SK-MEL-5 (cell line): ENCODE data around the gene PEBP1. TPM values are rescaled to one million over a fixed set of nuclear protein-coding genes. Genes with fewer than 3 reads are reported as not detected.
A peak's percentile ranks its signal among the peaks of the same experiment; 100 is the strongest.
"Not testable (repeated sequence)": the region's sequence is repeated elsewhere in the genome, so short reads cannot be mapped to it uniquely, and the experiment has no call there.

Experiments
- DNase-seq: peaks from one replicate; pipeline ENCODE4 v3.0.0-alpha.2; 2016; ENCODE audit warnings: low read depth, low spot score
- in situ Hi-C: cut with HindIII; loops from 2 replicates; pipeline ENCODE4 v1.10.0; 2016; ENCODE audit warnings: low sequenced_read_pairs, high pct_unique_total_duplicates, low pct_unique_long_range_greater_than_20kb
- total RNA-seq: library from RNA; depleted of rRNA; stranded (reverse); fragments of >200 nt; shearing (Covaris generic); gene quantifications from 2 replicates; pipeline ENCODE4 v1.2.3, GENCODE V29; 2014

The PEBP1 gene
- total RNA-seq, 1 experiment from 2014 or later = 576 TPM

GRCh38 chr12:118125743-118126118 lies 10.2 kb upstream of the PEBP1 start:
- no peak for DNase-seq
- in situ Hi-C loops = no loop called here

GRCh38 chr12:118126119-118126757 lies 9.7 kb upstream of the PEBP1 start:
- in situ Hi-C loops = no loop called here

DNA sequence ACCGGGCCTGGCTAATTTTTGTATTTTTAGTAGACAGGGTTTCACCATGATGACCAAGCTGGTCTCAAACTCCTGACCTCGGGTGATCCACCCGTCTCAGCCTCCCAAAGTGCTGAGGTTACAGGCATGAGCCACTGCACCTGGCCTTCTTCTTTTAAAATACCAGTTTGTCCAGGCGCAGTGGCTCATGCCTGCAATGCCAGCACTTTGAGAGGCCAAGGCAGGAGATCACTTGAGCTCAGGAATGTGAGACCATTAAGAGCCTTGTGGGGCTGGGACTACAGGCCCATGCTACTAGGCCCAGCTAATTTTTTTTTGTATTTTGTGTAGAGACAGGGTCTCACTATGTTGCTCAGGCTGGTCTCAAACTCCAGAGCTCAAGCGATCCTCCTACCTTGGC lies 8.1 kb upstream of the PEBP1 start:
- in situ Hi-C loops = no loop called here
- no peak for DNase-seq

More at GRCh38 chr12:118126119-118126757, 9.7 kb upstream of the PEBP1 start:
- DNase-seq = no peak

GRCh38 chr12:118129436-118129835 lies 6.5 kb upstream of the PEBP1 start:
- DNase-seq, in situ Hi-C loops: not testable (repeated sequence)

- DNase-seq = peak; percentile 44
- in situ Hi-C loops = no loop called here
These were observed 657 bp downstream of the PEBP1 start for GRCh38 chr12:118136559-118137003.

- in situ Hi-C loops = no loop called here
These were observed 1.3 kb downstream of the PEBP1 start for GRCh38 chr12:118137148-118137678.

GRCh38 chr12:118140825-118141224 lies 4.9 kb downstream of the PEBP1 start:
- no peak for DNase-seq
- in situ Hi-C loops = no loop called here

More at GRCh38 chr12:118137148-118137678, 1.3 kb downstream of the PEBP1 start:
- no peak for DNase-seq

DNA sequence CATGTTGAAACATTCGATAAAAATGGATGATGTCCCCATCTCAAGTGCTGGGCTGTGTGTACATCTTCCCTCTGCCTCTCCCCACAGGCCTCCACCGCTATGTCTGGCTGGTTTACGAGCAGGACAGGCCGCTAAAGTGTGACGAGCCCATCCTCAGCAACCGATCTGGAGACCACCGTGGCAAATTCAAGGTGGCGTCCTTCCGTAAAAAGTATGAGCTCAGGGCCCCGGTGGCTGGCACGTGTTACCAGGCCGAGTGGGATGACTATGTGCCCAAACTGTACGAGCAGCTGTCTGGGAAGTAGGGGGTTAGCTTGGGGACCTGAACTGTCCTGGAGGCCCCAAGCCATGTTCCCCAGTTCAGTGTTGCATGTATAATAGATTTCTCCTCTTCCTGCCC lies 8.6 kb downstream of the PEBP1 start:
- DNase-seq = no peak
- in situ Hi-C loops = no loop called here

- DNase-seq = no peak
- in situ Hi-C loops = no loop called here
These were observed 9.3 kb downstream of the PEBP1 start for GRCh38 chr12:118145113-118145797.

GRCh38 chr12:118145798-118146156 lies 9.9 kb downstream of the PEBP1 start:
- in situ Hi-C loops = no loop called here
- no peak for DNase-seq

GRCh38 chr12:118148287-118148686 lies 12.4 kb downstream of the PEBP1 start:
- in situ Hi-C loops = no loop called here
- DNase-seq = no peak

DNA sequence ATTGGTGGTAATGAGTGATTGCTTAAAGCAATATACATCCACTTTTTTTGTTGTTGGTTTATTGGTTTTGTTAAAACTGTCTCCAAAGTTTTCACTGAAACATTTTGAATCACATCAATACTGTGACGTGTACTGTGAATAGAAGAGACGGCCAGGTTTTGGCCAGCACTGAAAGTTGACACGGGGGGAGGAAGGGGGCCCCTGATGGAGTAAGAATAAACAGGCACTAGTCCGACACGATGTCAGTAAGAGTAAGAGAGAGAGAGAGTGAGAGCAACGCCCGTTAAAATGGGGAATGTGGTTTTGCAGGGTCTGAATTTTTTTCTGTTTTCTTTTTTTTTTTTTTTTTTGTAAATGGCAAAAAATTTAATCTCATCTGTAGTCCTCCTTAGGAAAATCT lies 14.7 kb downstream of the PEBP1 start:
- DNase-seq = no peak
- in situ Hi-C loops = no loop called here

DNA sequence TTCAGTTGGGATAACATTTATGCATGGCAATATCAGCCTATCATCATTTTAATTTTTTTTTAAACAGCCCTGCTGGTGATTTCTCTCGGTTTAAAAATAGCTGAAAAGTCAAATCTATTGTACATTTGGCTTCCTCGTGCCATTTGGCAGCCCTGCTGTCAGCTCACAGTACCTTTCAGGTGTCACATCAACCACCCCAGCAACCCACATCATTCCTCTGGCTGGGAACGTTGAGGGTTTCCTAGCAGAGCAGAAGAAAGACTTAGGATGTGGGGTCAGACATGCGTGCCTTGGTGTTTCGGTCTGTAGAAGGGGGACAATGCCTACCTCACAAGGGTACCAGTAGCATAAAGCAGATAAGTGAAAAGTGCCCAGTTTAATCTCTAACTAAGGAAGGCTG lies 15.8 kb downstream of the PEBP1 start:
- DNase-seq = no peak
- in situ Hi-C loops = no loop called here

DNA sequence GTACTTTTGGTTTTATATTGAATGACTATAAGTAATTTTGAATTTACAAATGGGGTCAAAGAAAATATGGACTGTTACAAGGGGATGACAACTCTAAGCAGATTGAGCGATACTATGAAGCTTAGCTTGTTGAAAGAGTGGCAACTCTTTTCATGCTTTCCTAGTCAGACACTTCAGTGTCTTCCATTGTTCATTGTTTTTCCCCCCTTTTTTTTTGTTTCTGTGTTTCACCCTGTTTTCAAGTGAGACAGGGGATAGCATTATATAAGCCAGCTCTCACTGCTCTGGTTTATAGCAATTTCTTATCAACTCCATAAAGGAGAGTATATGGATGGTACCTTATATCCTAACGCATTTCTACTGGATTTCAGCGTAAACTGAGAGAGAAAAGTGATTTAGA lies 24.6 kb downstream of the PEBP1 start:
- no peak for DNase-seq
- in situ Hi-C loops = no loop called here

DNA sequence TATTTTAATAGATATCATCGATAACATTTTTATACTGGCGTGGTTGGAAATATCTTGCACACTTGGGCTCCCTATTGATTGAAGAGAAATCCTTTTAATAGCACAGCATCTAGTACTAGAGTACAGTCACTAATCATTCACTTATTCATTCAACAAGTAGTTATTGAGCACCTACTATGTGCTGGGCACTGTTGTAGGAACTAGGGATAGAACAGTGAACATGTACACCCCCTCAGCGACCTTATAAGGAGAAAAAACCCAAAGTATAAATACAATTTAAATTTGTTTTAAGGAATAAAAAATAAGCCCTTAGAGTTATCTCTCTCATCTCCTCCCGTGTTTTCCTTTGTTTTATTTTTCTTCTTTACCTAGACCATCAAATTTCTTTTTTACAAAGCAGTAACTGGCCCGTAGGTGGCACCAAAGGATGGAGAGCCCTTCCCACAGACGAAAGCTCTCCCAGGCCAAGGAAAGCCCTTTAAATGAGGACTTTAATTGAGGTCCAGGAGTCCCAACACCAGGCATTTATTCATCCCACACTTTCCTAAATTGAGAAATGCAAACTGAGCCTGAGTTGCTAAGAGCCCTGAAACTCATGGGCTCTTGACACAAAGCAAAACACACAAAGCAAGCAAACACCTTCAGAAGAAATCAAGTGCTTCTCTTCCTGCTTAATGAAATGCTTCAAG lies 29.0 kb downstream of the PEBP1 start:
- peak; percentile 59 for DNase-seq
- in situ Hi-C loops = no loop called here

DNA sequence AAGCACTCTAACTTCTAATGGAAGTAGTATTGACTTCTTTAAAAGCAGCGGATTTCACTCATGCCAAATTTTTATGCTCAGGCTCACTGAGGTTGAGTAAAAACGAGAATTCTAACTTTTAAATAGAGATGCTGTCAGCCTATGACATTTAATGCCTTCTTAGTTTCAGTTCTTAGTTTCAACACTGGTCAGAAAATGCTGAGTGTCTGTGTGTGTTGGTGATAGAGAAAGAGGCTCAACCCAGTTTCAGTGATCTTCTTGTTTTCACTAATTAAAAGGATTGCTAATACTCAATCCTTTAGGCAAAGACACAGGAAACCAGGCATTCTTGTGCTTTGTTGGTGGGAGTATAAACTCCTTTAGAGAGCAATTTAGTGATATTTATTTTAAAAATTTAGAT lies 31.0 kb downstream of the PEBP1 start:
- no peak for DNase-seq
- in situ Hi-C loops = no loop called here

DNA sequence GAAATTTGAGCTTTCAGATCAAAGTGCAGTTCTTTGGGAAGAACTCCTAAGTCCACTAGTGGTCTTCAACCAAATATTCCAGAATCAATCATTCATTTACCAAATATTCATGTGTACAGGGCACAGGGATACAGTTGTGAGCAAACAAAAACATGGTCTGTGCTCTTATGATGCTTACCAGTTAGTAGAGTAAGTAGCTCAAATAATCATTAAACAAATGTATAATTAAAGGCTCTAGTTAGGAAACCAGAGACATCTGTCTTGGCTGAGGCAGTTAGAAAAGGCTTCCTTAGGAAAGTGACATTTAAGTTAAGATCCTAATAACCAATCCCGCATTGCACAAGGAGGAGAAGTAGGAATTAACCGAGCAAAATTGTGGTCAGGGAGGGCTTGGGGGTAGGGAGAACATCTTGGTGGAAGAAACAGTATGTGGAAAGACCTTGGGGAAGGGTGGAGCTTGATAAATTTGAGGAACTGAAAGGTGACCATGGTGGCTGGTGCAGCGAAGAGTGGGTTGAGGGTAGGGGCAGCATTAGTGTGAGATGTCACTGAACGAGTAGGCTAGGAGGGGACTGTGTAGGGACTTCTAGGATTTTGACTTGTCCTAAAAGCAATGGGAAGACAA lies 40.0 kb downstream of the PEBP1 start:
- in situ Hi-C loops = no loop called here
- DNase-seq = no peak

- in situ Hi-C loops = loop anchor here (10.0 kb wide), 1 partner anchor 192 kb away; the partner anchor contains the start of genes SUDS3 and TAOK3
- DNase-seq = peak; percentile 12
These were observed 47.2 kb downstream of the PEBP1 start for GRCh38 chr12:118183155-118183554.
